Skeletal muscle satellite cell (primary cell): ENCODE results near the gene JMJD1C.

ENCODE experiments used
- H3K27me3 ChIP-seq: 2 replicates; pipeline ENCODE4 v1.7.0; 2013; ENCODE audit warnings: low read length; ENCODE audit not compliant: control insufficient read depth, insufficient read depth
- H3K36me3 ChIP-seq: 2 replicates; pipeline ENCODE4 v1.7.0; 2013; ENCODE audit warnings: mild to moderate bottlenecking, control low read depth, low read length; ENCODE audit not compliant: insufficient read depth
- H3K4me1 ChIP-seq: 2 replicates; pipeline ENCODE4 v1.7.0; 2013; ENCODE audit warnings: low read length; ENCODE audit not compliant: control insufficient read depth, insufficient read depth
- H3K4me2 ChIP-seq: 2 replicates; pipeline ENCODE4 v1.7.0; 2013; ENCODE audit warnings: mild to moderate bottlenecking, low read length
- H3K4me3 ChIP-seq: 2 replicates; pipeline ENCODE4 v1.7.0; 2013; ENCODE audit warnings: low read length
- H3K9ac ChIP-seq: 2 replicates; pipeline ENCODE4 v1.7.0; 2013; ENCODE audit warnings: mild to moderate bottlenecking, low read depth, low read length, moderate library complexity
- H3K9me3 ChIP-seq: replicated peaks from 2 replicates; pipeline ENCODE4 v1.7.0; 2013; ENCODE audit warnings: mild to moderate bottlenecking, control low read depth, low read length

The JMJD1C gene

DNA sequence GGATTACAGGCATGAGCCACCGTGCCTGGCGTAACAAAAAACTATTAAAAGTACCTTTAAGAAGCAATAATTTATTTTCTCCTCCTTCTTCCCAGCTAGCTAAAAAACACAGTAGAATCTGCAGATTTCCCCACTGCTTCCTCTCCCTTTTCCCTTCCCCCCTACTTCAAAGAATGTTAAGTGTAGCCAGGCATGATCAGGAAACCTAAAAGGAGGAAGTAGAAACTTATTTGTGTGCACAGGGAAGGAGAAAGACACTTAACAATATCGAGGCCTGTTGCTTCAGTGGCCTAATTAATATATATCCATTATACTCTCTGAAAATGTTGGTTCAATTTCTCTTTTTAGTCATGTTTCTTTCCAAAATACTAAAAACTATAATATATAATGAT lies 204.9 kb downstream of the JMJD1C start:
- Histone ChIP-seq H3K27me3 (no peaks in the 10 kb centered on the region), H3K9me3 (no peaks in the 10 kb centered on the region), H3K4me3 (no peak overlapping the region), H3K9ac (no peak overlapping the region), H3K4me2 (no peak overlapping the region), H3K36me3 (peaks cover 16% of the 10 kb centered on the region), H3K4me1 (peaks cover 30% of the 10 kb centered on the region)

- Histone ChIP-seq H3K36me3 (peaks cover 16% of the 10 kb centered on the region), H3K4me1 (peaks cover 31% of the 10 kb centered on the region), H3K27me3 (no peaks in the 10 kb centered on the region), H3K9me3 (no peaks in the 10 kb centered on the region), H3K9ac (no peak overlapping the region), H3K4me3 (no peak overlapping the region), H3K4me2 (no peak overlapping the region)
Measured at GRCh38 chr10:63260103-63260859, 205.5 kb downstream of the JMJD1C start.

GRCh38 chr10:63258920-63259678 lies 206.7 kb downstream of the JMJD1C start:
- Histone ChIP-seq H3K27me3 (no peaks in the 10 kb centered on the region), H3K36me3 (peaks cover 16% of the 10 kb centered on the region), H3K9ac (no peak overlapping the region), H3K4me3 (no peak overlapping the region), H3K9me3 (no peaks in the 10 kb centered on the region), H3K4me1 (peaks cover 26% of the 10 kb centered on the region), H3K4me2 (no peak overlapping the region)

DNA sequence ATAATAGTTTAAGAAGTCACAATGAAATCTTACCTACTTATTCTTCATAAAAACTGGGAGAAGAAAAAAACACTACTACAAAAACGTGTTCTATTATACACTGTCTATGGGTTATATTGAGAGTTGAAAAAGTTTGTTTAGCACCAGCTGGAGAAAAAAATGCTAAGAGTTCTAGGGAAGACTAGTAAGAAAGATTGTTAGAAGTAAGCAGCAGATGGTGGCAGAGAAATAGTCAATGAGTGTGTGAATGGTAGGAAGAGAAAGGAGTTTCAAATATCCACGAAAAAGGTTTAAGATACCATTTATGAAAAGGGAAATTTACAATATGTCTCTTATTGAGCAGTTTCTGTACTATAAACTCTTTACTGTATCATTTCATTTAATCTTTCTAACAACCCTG lies 208.0 kb downstream of the JMJD1C start:
- no peak overlapping the region for H3K9ac ChIP-seq
- H3K4me1 ChIP-seq, result peaks cover 24% of the 10 kb centered on the region
- no peak overlapping the region for H3K4me3 ChIP-seq

DNA sequence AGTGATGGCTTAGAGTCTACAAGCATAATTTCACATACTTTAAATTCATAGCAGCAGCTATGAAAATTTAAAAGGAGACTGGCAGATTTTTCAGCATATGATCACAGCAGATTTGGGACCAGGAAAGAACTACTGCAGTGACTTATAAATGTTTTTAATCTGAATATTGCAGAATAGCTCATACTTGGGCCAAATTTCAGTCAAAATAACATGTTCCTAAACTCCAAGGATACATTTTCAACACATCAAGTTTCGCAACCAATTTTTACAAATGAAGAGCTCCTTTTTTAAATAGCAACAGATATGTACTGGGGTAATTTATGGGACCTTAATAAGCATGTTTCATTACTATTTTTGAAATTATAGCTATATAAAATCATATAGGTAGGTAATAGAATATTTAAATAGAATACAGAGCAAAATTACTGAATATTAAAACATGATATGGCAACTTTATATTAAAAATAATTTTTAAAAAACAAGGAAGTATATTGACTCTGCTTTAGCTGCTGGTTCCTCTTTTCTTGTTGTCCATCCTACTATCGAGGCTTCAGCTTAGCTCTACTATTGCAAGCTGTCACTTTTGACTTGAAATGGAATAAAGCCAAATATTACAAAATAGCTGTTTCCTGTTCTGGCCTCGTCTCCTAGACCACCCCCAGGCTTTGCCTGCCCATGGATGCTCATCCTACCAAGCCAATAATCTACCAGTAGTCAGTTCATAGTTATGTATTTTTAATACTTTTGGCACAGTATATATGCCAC lies 209.6 kb downstream of the JMJD1C start:
- no peak overlapping the region for H3K9ac ChIP-seq

More for the DNA sequence above, 208.0 kb downstream of the JMJD1C start:
- Histone ChIP-seq H3K36me3 (peaks cover 20% of the 10 kb centered on the region), H3K9me3 (no peaks in the 10 kb centered on the region), H3K27me3 (no peaks in the 10 kb centered on the region), H3K4me2 (no peak overlapping the region)

GRCh38 chr10:63255316-63255715 lies 210.5 kb downstream of the JMJD1C start:
- Histone ChIP-seq H3K4me2 (no peak overlapping the region), H3K9ac (no peak overlapping the region), H3K36me3 (peaks cover 7% of the 10 kb centered on the region), H3K4me3 (no peak overlapping the region), H3K9me3 (no peaks in the 10 kb centered on the region), H3K27me3 (no peaks in the 10 kb centered on the region), H3K4me1 (peaks cover 18% of the 10 kb centered on the region)

More for the DNA sequence above, 209.6 kb downstream of the JMJD1C start:
- H3K4me2 ChIP-seq, result no peak overlapping the region
- no peak overlapping the region for H3K4me3 ChIP-seq
- peaks cover 15% of the 10 kb centered on the region for H3K36me3 ChIP-seq
- no peaks in the 10 kb centered on the region for H3K9me3 ChIP-seq
- H3K27me3 ChIP-seq, result no peaks in the 10 kb centered on the region
- peaks cover 18% of the 10 kb centered on the region for H3K4me1 ChIP-seq

GRCh38 chr10:63253040-63253439 lies 212.7 kb downstream of the JMJD1C start:
- H3K9me3 ChIP-seq, result no peaks in the 10 kb centered on the region
- H3K4me2 ChIP-seq, result no peak overlapping the region
- H3K4me3 ChIP-seq, result no peak overlapping the region
- H3K27me3 ChIP-seq, result no peaks in the 10 kb centered on the region
- peaks cover 11% of the 10 kb centered on the region for H3K4me1 ChIP-seq
- H3K9ac ChIP-seq, result no peak overlapping the region
- peaks cover 9% of the 10 kb centered on the region for H3K36me3 ChIP-seq

- Histone ChIP-seq H3K27me3 (no peaks in the 10 kb centered on the region), H3K4me2 (no peak overlapping the region), H3K36me3 (peaks cover 9% of the 10 kb centered on the region), H3K4me3 (no peak overlapping the region), H3K4me1 (peaks cover 15% of the 10 kb centered on the region), H3K9ac (no peak overlapping the region), H3K9me3 (no peaks in the 10 kb centered on the region)
Measured at GRCh38 chr10:63252095-63252762, 213.5 kb downstream of the JMJD1C start.

GRCh38 chr10:63250032-63250431 lies 215.7 kb downstream of the JMJD1C start:
- H3K27me3 ChIP-seq, result no peaks in the 10 kb centered on the region
- H3K9ac ChIP-seq, result no peak overlapping the region
- no peaks in the 10 kb centered on the region for H3K9me3 ChIP-seq
- H3K4me1 ChIP-seq, result peaks cover 19% of the 10 kb centered on the region
- H3K4me3 ChIP-seq, result no peak overlapping the region
- H3K36me3 ChIP-seq, result peaks cover 9% of the 10 kb centered on the region
- no peak overlapping the region for H3K4me2 ChIP-seq

GRCh38 chr10:63247771-63248170 lies 218.0 kb downstream of the JMJD1C start:
- Histone ChIP-seq H3K4me1 (peaks cover 19% of the 10 kb centered on the region), H3K4me3 (no peak overlapping the region), H3K4me2 (no peak overlapping the region), H3K9me3 (no peaks in the 10 kb centered on the region), H3K27me3 (no peaks in the 10 kb centered on the region), H3K36me3 (peaks cover 5% of the 10 kb centered on the region), H3K9ac (no peak overlapping the region)

DNA sequence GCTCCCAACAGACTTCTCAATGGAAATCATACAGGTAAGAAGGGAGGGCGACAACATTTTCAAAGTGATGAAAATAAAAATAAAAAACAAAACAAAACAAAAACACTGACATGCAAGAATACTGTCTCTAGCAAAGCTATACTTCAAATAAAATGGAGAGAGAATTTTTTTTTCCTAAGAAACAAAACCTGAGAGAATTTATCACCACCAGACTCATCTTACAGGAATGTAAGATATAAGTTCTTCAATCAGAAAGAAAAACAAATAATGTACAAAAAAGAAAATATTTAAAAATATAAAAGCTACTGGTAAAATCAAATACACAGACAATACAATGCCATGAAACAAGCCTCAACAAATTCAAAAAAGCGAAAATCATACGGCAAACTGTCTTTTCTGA lies 219.4 kb downstream of the JMJD1C start:
- peaks cover 5% of the 10 kb centered on the region for H3K36me3 ChIP-seq
- no peaks in the 10 kb centered on the region for H3K27me3 ChIP-seq
- peak overlapping the region; percentile 53 for H3K4me2 ChIP-seq
- H3K4me1 ChIP-seq, result peaks cover 19% of the 10 kb centered on the region
- H3K9ac ChIP-seq, result no peak overlapping the region
- no peaks in the 10 kb centered on the region for H3K9me3 ChIP-seq
- no peak overlapping the region for H3K4me3 ChIP-seq
